HepG2 (cell line): ENCODE results near the gene EBLN2. TPM values are rescaled to one million over a fixed set of nuclear protein-coding genes. Genes with fewer than 3 reads are reported as not detected.

Experiments used
- ATAC-seq: fragments of 200-7000 bp; cut with Tn5 transposase; 3 replicates; pipeline ENCODE4 v1.9.1; 2020; ENCODE audit warnings: mild to moderate bottlenecking, moderate library complexity
- BruUV-seq: library from RNA; stranded (reverse); fragments of 400-500 nt; replicated peaks from 2 replicates; lab custom pipeline; 2021; lab: Mats Ljungman, UMichigan
- CTCF ChIA-PET: fragments of 300-600 bp; formaldehyde crosslinking; extraction: SDS; loops from one replicate; lab custom pipeline; 2021; ENCODE audit warnings: low total read pairs, inconsistent platforms, low intra/inter-chr PET ratio; lab: Yijun Ruan, JAX
- POLR2A ChIA-PET: fragments of 350-600 bp; sonication (Branson Sonifier 250); formaldehyde crosslinking; loops from one replicate; lab custom pipeline; 2020; ENCODE audit warnings: antibody characterized with exemption, inconsistent platforms; lab: Yijun Ruan, JAX
- DNase-seq: peaks from one replicate; pipeline ENCODE4 v3.0.0-alpha.2; 2015; ENCODE audit warnings: low spot score
- FAIRE-seq: peaks from 3 replicates; lab custom pipeline; 2011; peaks lifted over from hg19 to GRCh38; lab: Jason Lieb, UNC
- H2AFZ ChIP-seq: one replicate; pipeline ENCODE4 v1.6.1; 2011; ENCODE audit warnings: low read length, inconsistent platforms
- H3K27ac ChIP-seq: fragments of 300-600 bp; 3 replicates; pipeline ENCODE4 v1.8.0; 2011; ENCODE audit warnings: mixed run types, mild to moderate bottlenecking, mixed read lengths, low read length, inconsistent platforms; ENCODE audit not compliant: insufficient read depth; ENCODE audit errors: extremely low read length
- H3K27me3 ChIP-seq, 2 experiments: fragments of 200-600 bp in 1 of 2; 2 replicates in 1 of 2; 3 replicates in 1 of 2; pipeline versions ENCODE4 v1.6.0 to v1.8.0; 2011; ENCODE audit warnings: low read length in 2 of 2, mild to moderate bottlenecking in 2 of 2, moderate library complexity in 2 of 2, inconsistent platforms in 1 of 2; ENCODE audit not compliant: insufficient read depth in 2 of 2, control insufficient read depth in 1 of 2
- H3K36me3 ChIP-seq, 2 experiments: fragments of 200-600 bp in 1 of 2; replicated peaks in 1 of 2; 2 replicates in 1 of 2; 3 replicates in 1 of 2; pipeline versions ENCODE4 v1.5.1 to v1.8.0; 2011; ENCODE audit warnings: low read length in 2 of 2, inconsistent platforms in 1 of 2; ENCODE audit not compliant: insufficient read depth in 2 of 2, control insufficient read depth in 1 of 2
- H3K4me1 ChIP-seq: 2 replicates; pipeline ENCODE4 v1.5.1; 2012; ENCODE audit warnings: low read length, inconsistent platforms; ENCODE audit not compliant: insufficient read depth
- H3K4me2 ChIP-seq: 2 replicates; pipeline ENCODE4 v1.6.0; 2011; ENCODE audit warnings: low read depth, low read length, inconsistent platforms
- H3K4me3 ChIP-seq, 3 experiments: fragments of 200-600 bp in 1 of 3; sonication (generic), shearing (Covaris generic) in 1 of 3; replicated peaks in 1 of 3; 2 replicates each; pipeline ENCODE4 v1.5.1; 2011 to 2016; ENCODE audit warnings: low read length in 3 of 3, inconsistent platforms in 2 of 3, low read depth in 2 of 3, mild to moderate bottlenecking in 2 of 3, control low read depth in 1 of 3, mixed read lengths in 1 of 3; ENCODE audit not compliant: insufficient read depth in 1 of 3
- H3K79me2 ChIP-seq: one replicate; pipeline ENCODE4 v1.6.1; 2011; ENCODE audit warnings: low read length, inconsistent platforms; ENCODE audit not compliant: insufficient read depth
- H3K9ac ChIP-seq: 2 replicates; pipeline ENCODE4 v1.6.0; 2011; ENCODE audit warnings: mild to moderate bottlenecking, low read depth, low read length, inconsistent platforms; ENCODE audit not compliant: insufficient read depth
- H3K9me3 ChIP-seq: 2 replicates; pipeline ENCODE4 v1.5.1; 2012; ENCODE audit warnings: mild to moderate bottlenecking, low read length
- H4K20me1 ChIP-seq: 2 replicates; pipeline ENCODE4 v1.6.0; 2011; ENCODE audit warnings: inconsistent platforms, mild to moderate bottlenecking, low read length, moderate library complexity; ENCODE audit not compliant: insufficient read depth
- BRCA1 ChIP-seq: sonication (generic); formaldehyde crosslinking; IDR thresholded peaks from 2 replicates; pipeline ENCODE4 v1.4.0; 2020; ENCODE audit warnings: missing genetic modification reagents
- HIC2 ChIP-seq: sonication (generic); formaldehyde crosslinking; IDR thresholded peaks from 2 replicates; pipeline ENCODE4 v1.9.0; 2022; ENCODE audit warnings: low read depth, missing genetic modification reagents
- JUNB ChIP-seq: sonication (generic); formaldehyde crosslinking; IDR thresholded peaks from 2 replicates; pipeline ENCODE4 v1.8.0; 2022; ENCODE audit warnings: missing genetic modification reagents, mild to moderate bottlenecking, borderline replicate concordance
- KLF6 ChIP-seq: IDR thresholded peaks from 2 replicates; pipeline ENCODE4 v1.8.0; 2016; ENCODE audit warnings: missing biosample characterization, missing genetic modification reagents
- MAZ ChIP-seq, 2 experiments: sonication (generic) in 1 of 2; formaldehyde crosslinking in 1 of 2; IDR thresholded peaks; 2 replicates each; pipeline versions ENCODE4 v1.5.0 to v1.6.1; 2012 to 2020; ENCODE audit warnings: low read depth in 2 of 2, mild to moderate bottlenecking in 2 of 2, borderline replicate concordance in 1 of 2, improper control_type of control experiment in 1 of 2, low read length in 1 of 2, missing genetic modification reagents in 1 of 2, moderate library complexity in 1 of 2
- PAF1 ChIP-seq: IDR thresholded peaks from 2 replicates; pipeline ENCODE4 v1.6.1; 2016; ENCODE audit warnings: missing genetic modification reagents, missing compliant biosample characterization
- PRDM15 ChIP-seq: sonication (generic); formaldehyde crosslinking; IDR thresholded peaks from 2 replicates; pipeline ENCODE4 v1.4.0; 2020; ENCODE audit warnings: missing genetic modification reagents
- RARG ChIP-seq: sonication (generic); formaldehyde crosslinking; IDR thresholded peaks from 2 replicates; pipeline ENCODE4 v1.4.0; 2020; ENCODE audit warnings: low read depth, mild to moderate bottlenecking, missing genetic modification reagents
- TCF7 ChIP-seq: sonication (generic); IDR thresholded peaks from 2 replicates; pipeline ENCODE4 v1.6.1; 2016; ENCODE audit warnings: antibody characterized with exemption, low read depth
- TFAP4 ChIP-seq: sonication (generic); IDR thresholded peaks from 2 replicates; pipeline ENCODE4 v1.6.1; 2016; ENCODE audit warnings: low read depth, borderline replicate concordance
- YEATS4 ChIP-seq: sonication (generic); formaldehyde crosslinking; IDR thresholded peaks from 2 replicates; pipeline ENCODE4 v1.4.0; 2020; ENCODE audit warnings: missing genetic modification reagents, borderline replicate concordance
- ZFP62 ChIP-seq: sonication (generic); formaldehyde crosslinking; IDR thresholded peaks from 2 replicates; pipeline ENCODE4 v1.4.0; 2020; ENCODE audit warnings: missing genetic modification reagents
- ZFYVE20 ChIP-seq: sonication (generic); formaldehyde crosslinking; IDR thresholded peaks from 2 replicates; pipeline ENCODE4 v1.8.0; 2023; ENCODE audit warnings: low read depth, mild to moderate bottlenecking, moderate library complexity, missing genetic modification reagents, borderline replicate concordance
- ZIK1 ChIP-seq: sonication (generic); formaldehyde crosslinking; IDR thresholded peaks from 2 replicates; pipeline ENCODE4 v1.5.0; 2020; ENCODE audit warnings: mild to moderate bottlenecking, low read depth, missing genetic modification reagents, borderline replicate concordance
- ZNF343 ChIP-seq: sonication (generic); formaldehyde crosslinking; IDR thresholded peaks from 2 replicates; pipeline ENCODE4 v1.4.0; 2020; ENCODE audit warnings: mild to moderate bottlenecking, missing genetic modification reagents
- ZNF570 ChIP-seq: sonication (generic); formaldehyde crosslinking; IDR thresholded peaks from 2 replicates; pipeline ENCODE4 v1.4.0; 2020; ENCODE audit warnings: mild to moderate bottlenecking, missing genetic modification reagents, borderline replicate concordance
- WGBS: methylation state at CpG from one replicate; pipeline ENCODE4 v1.1.6; 2017; ENCODE audit warnings: low lambda C conversion rate; 5-methylcytosine and 5-hydroxymethylcytosine counted together
- in situ Hi-C: cut with HindIII; loops from 2 replicates; pipeline ENCODE4 v1.10.0; 2017; ENCODE audit warnings: low pct_unique_long_range_greater_than_20kb; ENCODE audit not compliant: extremely low pct_ligation_motif_present
- intact Hi-C: fragments of 100-400 bp; cut with micrococcal nuclease; formaldehyde crosslinking; loops from one replicate; pipeline ENCODE4 v1.10.0; 2022; ENCODE audit not compliant: unreplicated experiment
- polyA plus RNA-seq, 8 experiments: library from polyadenylated mRNA; depleted of rRNA in 3 of 8; stranded (reverse) in 7 of 8; unstranded in 1 of 8; fragments of >200 nt; fragmentation: Illumina TruSeq in 4 of 8; extraction: Trizol in 4 of 8; gene quantifications; 2 replicates each; pipeline versions ENCODE4 v1.2.1 to v1.2.3, GENCODE V29; 2011 to 2016; ENCODE audit warnings: low read depth in 4 of 8, missing spikeins in 1 of 8, mixed read lengths in 1 of 8; ENCODE audit not compliant: insufficient read depth in 1 of 8
- total RNA-seq, 5 experiments: library from RNA; depleted of rRNA; stranded (reverse); fragments of >200 nt; fragmentation: Illumina TruSeq; extraction: Trizol; gene quantifications; 2 replicates each; pipeline ENCODE4 v1.2.3, GENCODE V29; 2016; ENCODE audit warnings: low read depth in 1 of 5
- TF ChIP-seq, protein P1 (sequence below): IDR thresholded peaks from 2 replicates; pipeline ENCODE4 v1.6.1; 2016; ENCODE audit warnings: mild to moderate bottlenecking

EBLN2 gene
- total and polyA plus RNA-seq, 2 of the 13 experiments (the other 11 are each of a cell fraction or from before 2014, with no cell fraction given): 3.3 to 8.3 TPM

- no peak for TF ChIP-seq YEATS4
- TF ChIP-seq TFAP4: 0 out of 2 replicates have a peak, but pooled peaks have one; percentile 23
- TF ChIP-seq JUNB (CRISPR knock-in tag): no peak
- TF ChIP-seq TCF7: 0 out of 2 replicates have a peak, but pooled peaks have one; percentile 18
Measured at GRCh38 chr3:73101881-73102280, 40.4 kb downstream of the EBLN2 start (continued).

- Histone ChIP-seq H3K79me2 (no peaks in the 10 kb centered on the region), H4K20me1 (no peaks in the 10 kb centered on the region), H3K4me1 (peaks cover 1% of the 10 kb centered on the region), H3K4me2 (no peak overlapping the region), H3K9ac (no peak overlapping the region), H3K27ac (no peak overlapping the region), H3K36me3 (no peaks in the 10 kb centered on the region), H3K9me3 (no peaks in the 10 kb centered on the region), H2AFZ (no peak overlapping the region), H3K4me3 (no peak overlapping the region), H3K27me3 (no peaks in the 10 kb centered on the region)
- no peak for DNase-seq
- intact Hi-C loops: no loop called here
- CTCF ChIA-PET: no interaction called here
- in situ Hi-C loops: no loop called here
- no TSS peak for BruUV-seq
- FAIRE-seq: no peak
- ATAC-seq: no peak
- POLR2A ChIA-PET: no interaction called here
- 27% methylated on average over 1 of the region's 3 CpGs for WGBS
- TF ChIP-seq ZFYVE20 (CRISPR knock-in tag) (no peak), ZNF570 (CRISPR knock-in tag) (no peak), BRCA1 (no peak), RARG (no peak), KLF6 (no peak), PAF1 (CRISPR knock-in tag) (no peak), MAZ (IDR thresholded peaks at IDR 0.05; ENCODE audit: borderline replicate concordance, low read depth, low read length) (no peak), MAZ (CRISPR knock-in tag; IDR thresholded peaks at IDR 0.05; ENCODE audit: low read depth) (no peak), ZNF343 (CRISPR knock-in tag) (no peak), ZIK1 (no peak), PRDM15 (no peak), HIC2 (CRISPR knock-in tag) (no peak), ZFP62 (CRISPR knock-in tag) (no peak)
- TF ChIP-seq, protein P1, sequence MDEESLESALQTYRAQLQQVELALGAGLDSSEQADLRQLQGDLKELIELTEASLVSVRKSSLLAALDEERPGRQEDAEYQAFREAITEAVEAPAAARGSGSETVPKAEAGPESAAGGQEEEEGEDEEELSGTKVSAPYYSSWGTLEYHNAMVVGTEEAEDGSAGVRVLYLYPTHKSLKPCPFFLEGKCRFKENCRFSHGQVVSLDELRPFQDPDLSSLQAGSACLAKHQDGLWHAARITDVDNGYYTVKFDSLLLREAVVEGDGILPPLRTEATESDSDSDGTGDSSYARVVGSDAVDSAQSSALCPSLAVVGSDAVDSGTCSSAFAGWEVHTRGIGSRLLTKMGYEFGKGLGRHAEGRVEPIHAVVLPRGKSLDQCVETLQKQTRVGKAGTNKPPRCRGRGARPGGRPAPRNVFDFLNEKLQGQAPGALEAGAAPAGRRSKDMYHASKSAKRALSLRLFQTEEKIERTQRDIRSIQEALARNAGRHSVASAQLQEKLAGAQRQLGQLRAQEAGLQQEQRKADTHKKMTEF: no peak
Measured at GRCh38 chr3:73107215-73107614, 45.8 kb downstream of the EBLN2 start.
